ENCODE data around the gene ADCY6. TPM values are rescaled to one million over a fixed set of nuclear protein-coding genes. Genes with fewer than 3 reads are reported as not detected.

ADCY6 gene
- total RNA-seq, 1 experiment from 2014 or later, result 31.1 TPM

DNA sequence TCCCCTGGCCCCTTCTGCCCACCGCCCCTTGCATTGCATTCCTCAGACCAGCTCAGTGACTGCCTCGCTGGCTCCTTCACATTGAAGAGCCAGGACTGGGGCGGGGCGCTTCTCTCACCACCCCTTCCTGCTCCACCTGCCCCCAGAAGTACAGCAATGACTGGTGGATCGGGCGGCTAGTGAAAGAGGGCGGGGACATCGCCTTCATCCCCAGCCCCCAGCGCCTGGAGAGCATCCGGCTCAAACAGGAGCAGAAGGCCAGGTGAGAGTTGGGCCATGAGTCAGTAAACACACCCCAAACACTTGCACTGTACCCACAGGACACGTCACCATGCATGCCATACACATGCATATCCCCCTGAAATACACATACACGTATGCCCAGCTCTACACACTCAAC, 35.2 kb upstream of the ADCY6 start:
- H2BK20ac ChIP-seq (ENCODE audit: low read depth, low read length, poor library complexity, severe bottlenecking), result no peak overlapping the region
- no peaks in the 10 kb centered on the region; the same call in 1 of the 2 replicates for H3K27me3 ChIP-seq (ENCODE audit: insufficient read depth, low read length)
- H3K27me3 Mint-ChIP-seq (ENCODE audit: low read depth), result peaks cover 10% of the 10 kb centered on the region
- H3K14ac ChIP-seq (ENCODE audit: insufficient read depth, low read length), result no peak overlapping the region
- peak overlapping the region in 1 of 2 experiments; percentile 12; a peak in 1 of 5 replicates for H3K4me3 Mint-ChIP-seq
- no peak overlapping the region for H4K5ac ChIP-seq (ENCODE audit: insufficient read length, low read depth, low read length)
- TF ChIP-seq, protein P1, sequence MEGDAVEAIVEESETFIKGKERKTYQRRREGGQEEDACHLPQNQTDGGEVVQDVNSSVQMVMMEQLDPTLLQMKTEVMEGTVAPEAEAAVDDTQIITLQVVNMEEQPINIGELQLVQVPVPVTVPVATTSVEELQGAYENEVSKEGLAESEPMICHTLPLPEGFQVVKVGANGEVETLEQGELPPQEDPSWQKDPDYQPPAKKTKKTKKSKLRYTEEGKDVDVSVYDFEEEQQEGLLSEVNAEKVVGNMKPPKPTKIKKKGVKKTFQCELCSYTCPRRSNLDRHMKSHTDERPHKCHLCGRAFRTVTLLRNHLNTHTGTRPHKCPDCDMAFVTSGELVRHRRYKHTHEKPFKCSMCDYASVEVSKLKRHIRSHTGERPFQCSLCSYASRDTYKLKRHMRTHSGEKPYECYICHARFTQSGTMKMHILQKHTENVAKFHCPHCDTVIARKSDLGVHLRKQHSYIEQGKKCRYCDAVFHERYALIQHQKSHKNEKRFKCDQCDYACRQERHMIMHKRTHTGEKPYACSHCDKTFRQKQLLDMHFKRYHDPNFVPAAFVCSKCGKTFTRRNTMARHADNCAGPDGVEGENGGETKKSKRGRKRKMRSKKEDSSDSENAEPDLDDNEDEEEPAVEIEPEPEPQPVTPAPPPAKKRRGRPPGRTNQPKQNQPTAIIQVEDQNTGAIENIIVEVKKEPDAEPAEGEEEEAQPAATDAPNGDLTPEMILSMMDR (conservative IDR thresholded peaks at IDR 0.05), result no peak
- H3K4me2 ChIP-seq (ENCODE audit: insufficient read depth, insufficient read length, low read length), result no peak overlapping the region
- H3K4me1 ChIP-seq (ENCODE audit: insufficient read depth, low read length), result no peaks in the 10 kb centered on the region
- no peaks in the 10 kb centered on the region for H4K20me1 ChIP-seq (ENCODE audit: control insufficient read depth, insufficient read depth, insufficient read length)
- no peak overlapping the region for H2BK120ac ChIP-seq (ENCODE audit: low read depth, low read length, poor library complexity, severe bottlenecking)
- H4K91ac ChIP-seq (ENCODE audit: insufficient read length, low read depth, low read length), result no peak overlapping the region
- H2BK15ac ChIP-seq (ENCODE audit: low read depth, low read length), result no peak overlapping the region
- no CpG with 5 or more reads among the region's 12 CpGs for WGBS (ENCODE audit: extremely low coverage, insufficient read length, low lambda C conversion rate)
- no peaks in the 10 kb centered on the region for H3K79me1 ChIP-seq (ENCODE audit: insufficient read depth, low read depth, low read length, poor library complexity, severe bottlenecking)
- H2BK5ac ChIP-seq (ENCODE audit: insufficient read length, low read length), result no peak overlapping the region
- H3K27ac Mint-ChIP-seq, result no peak overlapping the region
- no peak overlapping the region for H2AK5ac ChIP-seq (ENCODE audit: insufficient read length, low read length)
- H3K9me3 ChIP-seq (ENCODE audit: control insufficient read depth, low read depth, low read length), result no peaks in the 10 kb centered on the region
- H3K56ac ChIP-seq (ENCODE audit: insufficient read length, low read depth, low read length), result no peak overlapping the region
- no peak overlapping the region for H3K9ac ChIP-seq (ENCODE audit: extremely low read depth, insufficient read length, low read length)
- peaks cover 2 to 54% (median 32%) of the 10 kb centered on the region in 3 experiments; a peak in 5 of 7 replicates for H3K36me3 Mint-ChIP-seq (ENCODE audit: insufficient read depth in 1 of 3, low read depth in 3 of 3)
- peaks cover 28 to 38% of the 10 kb centered on the region in 2 experiments for H3K4me1 Mint-ChIP-seq
- DNase-seq, result peak; percentile 92
- H3T11ph ChIP-seq (ENCODE audit: low read length), result no peak overlapping the region
- H3K18ac ChIP-seq (ENCODE audit: insufficient read length, low read depth, low read length), result no peak overlapping the region
- H3K23ac ChIP-seq (ENCODE audit: insufficient read length, low read depth, low read length), result no peak overlapping the region
- no peak overlapping the region for H2BK12ac ChIP-seq (ENCODE audit: insufficient read length, low read depth, low read length)
- H3K9me3 Mint-ChIP-seq, result no peaks in the 10 kb centered on the region
- no peak overlapping the region for H3K4ac ChIP-seq (ENCODE audit: low read depth, low read length)
- H3K23me2 ChIP-seq (ENCODE audit: insufficient read length, low read depth, low read length, poor library complexity, severe bottlenecking), result peaks cover under 1% of the 10 kb centered on the region
- H2AFZ ChIP-seq (ENCODE audit: low read length), result no peak overlapping the region
- H3K27ac ChIP-seq (ENCODE audit: insufficient read length, low read depth, low read length), result no peak overlapping the region
- H3K79me2 ChIP-seq (ENCODE audit: insufficient read depth, low read length), result no peaks in the 10 kb centered on the region
- H4K8ac ChIP-seq (replicated peaks; ENCODE audit: insufficient read length, low read depth, low read length), result no peak overlapping the region
